ENCODE results near the gene ESF1.
"Not testable (repeated sequence)": the region's sequence is repeated elsewhere in the genome, so short reads cannot be mapped to it uniquely, and the experiment has no call there.

Gene ESF1

GRCh38 chr20:13739731-13740649 lies 44.7 kb downstream of the ESF1 start:
- DNase-seq (ENCODE audit: low read depth in 3 of 3) = no peak

DNA sequence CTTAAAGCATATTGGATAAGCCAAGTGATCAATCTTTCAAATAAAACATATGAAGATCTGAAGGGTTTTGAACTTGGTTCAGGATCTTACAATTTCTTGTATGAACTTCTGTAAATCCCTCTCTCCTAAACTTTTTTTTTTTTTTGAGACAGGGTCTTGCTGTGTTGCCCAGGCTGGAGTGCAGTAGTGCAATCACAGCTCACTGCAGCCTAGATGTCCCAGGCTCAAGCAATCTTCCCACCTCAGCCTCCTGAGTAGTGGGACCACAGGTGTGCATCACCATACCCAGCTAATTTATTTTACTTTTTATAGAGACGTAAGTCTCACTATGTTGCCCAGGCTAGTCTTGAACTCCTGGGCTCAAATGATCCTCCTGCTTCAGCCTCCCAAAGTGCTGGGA lies 46.5 kb downstream of the ESF1 start:
- not testable (repeated sequence) for DNase-seq (ENCODE audit: low read depth in 3 of 3)

DNA sequence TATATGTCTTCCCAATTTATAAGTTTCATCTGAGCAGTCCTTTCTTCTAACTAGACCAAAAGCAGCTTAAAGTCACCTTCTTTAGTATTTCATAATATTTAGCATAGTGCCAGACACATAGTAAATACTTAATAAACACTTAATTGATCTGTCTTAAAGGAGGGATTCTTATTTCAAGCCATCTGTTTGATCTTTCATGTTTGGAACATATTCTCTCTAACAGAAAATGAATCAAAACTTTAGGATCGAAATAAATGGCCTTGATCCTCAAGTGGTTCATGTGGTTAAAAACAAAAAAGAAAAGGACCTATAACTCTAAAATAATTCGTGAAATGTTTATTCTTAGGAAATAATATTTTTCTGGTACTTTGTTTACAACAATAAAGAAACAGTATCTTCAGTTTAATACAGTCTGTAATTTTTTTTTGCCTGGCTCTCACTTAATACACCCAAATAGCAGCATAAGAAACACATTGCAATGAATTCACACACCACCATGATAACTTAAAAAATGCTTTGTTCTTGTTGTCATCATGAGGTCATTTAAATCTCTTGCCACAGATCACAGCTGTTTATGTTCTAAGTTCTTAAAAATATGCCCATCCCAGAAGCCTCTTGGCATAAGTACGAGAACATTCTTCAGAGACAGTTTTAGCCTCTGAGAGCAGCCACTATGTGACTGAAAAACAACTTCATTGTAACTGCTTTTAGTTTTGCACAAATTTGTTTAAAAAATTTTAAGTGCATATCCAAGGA lies 48.1 kb downstream of the ESF1 start:
- no peak for DNase-seq (ENCODE audit: low read depth in 3 of 3)

- DNase-seq (ENCODE audit: low read depth in 3 of 3) = no peak
Measured at GRCh38 chr20:13735826-13736225, 48.9 kb downstream of the ESF1 start.

GRCh38 chr20:13723011-13723410 lies 61.7 kb downstream of the ESF1 start:
- no peak for DNase-seq (ENCODE audit: low read depth in 3 of 3)

DNA sequence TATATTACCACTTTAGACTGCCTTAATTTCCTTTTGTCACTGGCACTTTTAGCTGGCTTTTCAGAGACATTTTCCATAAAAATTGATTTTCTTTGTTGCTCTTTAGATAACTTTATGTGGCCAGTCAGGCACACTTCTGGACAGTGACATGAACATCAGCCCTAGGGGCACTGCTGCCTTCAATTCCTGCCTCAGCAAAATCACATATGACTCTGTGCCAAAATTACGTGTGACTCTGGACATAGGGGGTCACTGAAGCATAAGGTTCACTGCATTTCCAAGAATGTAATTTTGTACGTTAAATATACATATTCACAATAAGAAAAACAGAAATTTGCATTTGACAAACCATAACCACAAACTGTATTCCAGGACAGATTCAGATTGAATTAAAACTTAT lies 66.5 kb downstream of the ESF1 start:
- DNase-seq (ENCODE audit: low read depth in 3 of 3) = no peak

GRCh38 chr20:13717631-13718044 lies 67.1 kb downstream of the ESF1 start:
- DNase-seq (ENCODE audit: low read depth in 3 of 3) = no peak

DNA sequence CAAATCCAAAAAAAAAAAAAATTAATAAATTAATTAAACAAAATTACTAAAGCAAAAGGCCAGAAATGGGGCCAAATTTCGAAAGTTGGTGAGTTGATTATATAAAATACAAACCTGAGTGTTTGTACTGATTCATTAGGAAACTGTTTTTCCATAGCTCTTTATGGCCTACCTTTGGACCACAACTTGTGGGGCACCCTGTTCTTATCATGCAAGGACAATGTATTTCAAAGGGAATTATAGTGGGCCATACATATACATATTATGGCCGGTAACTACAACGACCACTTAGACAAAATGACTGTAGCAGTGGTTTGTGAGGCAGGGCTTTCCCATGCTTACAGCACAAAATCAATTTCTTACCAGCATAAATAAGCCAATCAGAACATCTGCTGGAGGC lies 69.5 kb downstream of the ESF1 start:
- no peak for DNase-seq (ENCODE audit: low read depth in 3 of 3)

DNA sequence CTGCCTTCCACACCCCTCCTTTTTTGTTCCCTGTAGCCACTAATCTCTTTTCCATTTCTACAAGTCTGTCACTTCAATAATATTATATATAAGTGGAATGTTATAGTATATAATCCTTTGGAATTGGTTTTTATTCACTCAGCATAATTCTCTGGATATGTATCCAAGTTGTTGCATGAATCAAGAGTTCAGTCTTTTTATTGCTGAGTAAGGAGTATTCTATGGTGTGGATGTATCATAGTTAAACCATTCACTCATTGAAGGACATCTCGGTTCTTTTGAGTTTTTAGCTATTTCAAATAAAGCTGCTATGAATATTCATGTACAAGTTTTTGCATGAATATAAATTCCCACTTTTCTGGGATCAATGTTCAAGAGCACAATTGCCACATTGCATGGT lies 76.5 kb downstream of the ESF1 start:
- no peak for DNase-seq (ENCODE audit: low read depth in 3 of 3)

- no peak for DNase-seq (ENCODE audit: low read depth in 3 of 3)
Measured at GRCh38 chr20:13703265-13703664, 81.5 kb downstream of the ESF1 start.

DNA sequence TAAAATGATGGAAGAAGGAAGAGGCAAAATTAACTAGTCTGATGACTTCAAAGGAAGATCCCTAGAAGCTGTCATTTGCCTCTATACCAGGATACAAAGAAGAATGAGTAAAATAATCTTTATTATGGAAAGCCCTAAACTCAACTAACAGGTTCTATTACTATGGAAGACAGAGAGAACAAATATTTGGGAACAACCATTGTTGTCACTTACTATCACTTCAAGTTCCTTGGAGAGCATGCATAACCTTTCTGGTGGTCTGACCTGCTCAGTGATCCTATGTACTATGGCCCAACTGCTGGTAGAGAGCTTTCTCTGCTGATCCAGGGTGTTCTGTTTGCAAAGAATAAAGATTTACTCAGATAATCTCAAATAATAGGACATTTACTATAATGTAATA lies 83.2 kb downstream of the ESF1 start:
- DNase-seq (ENCODE audit: low read depth in 3 of 3) = no peak

GRCh38 chr20:13700761-13701160 lies 84.0 kb downstream of the ESF1 start:
- no peak for DNase-seq (ENCODE audit: low read depth in 3 of 3)

DNA sequence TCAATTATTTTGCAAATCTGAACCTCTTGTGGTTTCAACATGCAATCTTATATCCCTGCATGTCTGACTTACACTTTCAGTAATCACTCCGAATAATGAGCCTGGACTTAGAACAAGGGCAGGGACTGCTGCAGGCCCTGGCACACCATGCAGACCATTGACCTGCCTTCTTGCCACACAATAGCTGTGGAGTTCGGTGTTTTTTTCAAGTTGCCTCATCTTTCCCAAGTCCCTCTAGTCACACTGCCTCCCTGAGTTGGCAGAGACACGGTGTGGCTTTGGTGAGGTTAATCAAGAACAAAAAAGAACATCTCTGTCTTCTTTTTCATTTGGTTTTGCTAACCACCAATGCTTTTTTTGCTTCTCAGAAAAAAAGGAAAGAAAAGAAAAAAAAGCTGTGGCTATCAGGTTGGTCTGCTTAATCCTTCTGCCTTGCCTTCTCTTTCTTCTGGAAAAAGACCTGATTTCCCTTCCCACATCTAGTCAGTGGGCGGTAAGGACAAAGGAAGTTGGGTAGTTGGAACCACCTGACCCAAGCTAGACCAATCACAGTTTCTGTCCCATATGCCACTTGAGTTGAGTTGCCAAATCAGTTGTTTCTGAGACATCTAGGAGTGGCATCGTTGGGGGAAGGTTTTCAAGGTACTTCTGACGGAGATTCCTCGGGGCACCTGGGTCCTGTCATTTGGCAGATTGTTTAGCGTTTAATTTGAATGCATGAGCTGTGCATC lies 90.1 kb downstream of the ESF1 start:
- DNase-seq (ENCODE audit: low read depth in 3 of 3) = no peak

- no peak for DNase-seq (ENCODE audit: low read depth in 3 of 3)
Measured at GRCh38 chr20:13692802-13693736, 91.7 kb downstream of the ESF1 start.

- no peak for DNase-seq (ENCODE audit: low read depth in 3 of 3)
Measured at GRCh38 chr20:13690943-13691342, 93.8 kb downstream of the ESF1 start.

DNA sequence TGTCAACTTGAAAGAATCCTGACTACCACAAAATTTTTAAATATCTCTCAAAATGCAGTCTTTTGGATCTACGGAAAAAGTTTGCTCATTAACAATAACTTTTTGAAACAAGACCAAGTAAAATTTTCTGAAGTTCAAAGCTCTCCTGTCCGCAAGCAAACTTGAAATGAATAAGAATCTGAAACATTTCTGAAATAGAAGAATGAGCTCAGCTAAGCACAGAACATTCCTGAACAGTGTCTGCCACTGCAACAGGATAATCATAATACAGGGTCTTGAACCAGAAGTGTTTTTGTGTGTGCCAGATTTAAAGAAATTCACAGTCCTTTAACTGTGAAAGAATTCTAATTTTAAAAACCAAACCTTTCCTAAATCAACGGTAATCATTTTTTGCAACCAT lies 96.9 kb downstream of the ESF1 start:
- DNase-seq (ENCODE audit: low read depth in 3 of 3) = no peak

GRCh38 chr20:13685623-13686022 lies 99.1 kb downstream of the ESF1 start:
- no peak for DNase-seq (ENCODE audit: low read depth in 3 of 3)

GRCh38 chr20:13684566-13685222 lies 100.0 kb downstream of the ESF1 start:
- DNase-seq (ENCODE audit: low read depth in 3 of 3) = no peak

DNA sequence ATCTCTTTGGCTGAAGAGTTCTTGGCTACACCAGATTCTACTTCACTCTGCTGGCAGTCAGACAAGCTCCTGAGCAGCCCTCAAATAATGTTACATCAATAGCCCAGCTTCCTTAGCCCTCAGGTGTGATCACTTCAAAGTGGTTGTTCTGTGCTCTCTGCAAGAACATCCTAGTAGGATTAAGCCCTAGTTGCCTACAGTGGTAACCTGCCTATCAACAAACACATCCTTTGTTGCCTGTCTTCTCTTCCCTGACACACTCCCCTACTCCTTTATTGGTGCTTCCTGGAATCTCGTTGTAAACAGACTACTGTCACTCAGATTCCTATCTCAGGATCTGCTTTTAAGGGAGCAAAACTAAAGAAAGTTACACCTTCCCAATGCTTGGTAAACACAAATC lies 100.9 kb downstream of the ESF1 start:
- no peak for DNase-seq (ENCODE audit: low read depth in 3 of 3)

- DNase-seq (ENCODE audit: low read depth in 3 of 3) = no peak
Measured at GRCh38 chr20:13681248-13682125, 103.2 kb downstream of the ESF1 start.
